Left ventricle myocardium superior (tissue), 1 donor: ENCODE data around the gene CPAMD8. TPM values are rescaled to one million over a fixed set of nuclear protein-coding genes. Genes with fewer than 3 reads are reported as not detected.
A peak's percentile ranks its signal among the peaks of the same experiment; 100 is the strongest.
"Not testable (repeated sequence)": the region's sequence is repeated elsewhere in the genome, so short reads cannot be mapped to it uniquely, and the experiment has no call there.

Experiments used
- ATAC-seq: fragments of 200-7000 bp; cut with Tn5 transposase; one replicate; pipeline ENCODE4 v1.9.1; 2020; ENCODE audit warnings: mild to moderate bottlenecking, moderate library complexity
- DNase-seq: peaks from one replicate; pipeline ENCODE4 v3.0.0-alpha.2; 2020
- intact Hi-C: fragments of 100-400 bp; cut with micrococcal nuclease; formaldehyde crosslinking; loops from one replicate; pipeline ENCODE4 v1.11.0; 2022
- total RNA-seq: library from RNA; stranded (reverse); fragmentation: NEBNext Ultra II Directional; extraction: Animal tissue kit (Norgen Biotek cat#: 25700); gene quantifications from one replicate; pipeline ENCODE4 v1.2.1, GENCODE V29; 2021
- donor health status: DM: no; HTN: yes; CAD: no; lungs with severe emphysema.

Gene CPAMD8
- total RNA-seq, 1 donor from 2014 or later, result 12.5 TPM

GRCh38 chr19:17045907-17046502 lies 19.4 kb upstream of the CPAMD8 start:
- DNase-seq (no peak), ATAC-seq (no peak)
- intact Hi-C loops, result no loop called here

- ATAC-seq (no peak), DNase-seq (no peak)
- intact Hi-C loops, result no loop called here
Observed at GRCh38 chr19:17043744-17044143, 17.1 kb upstream of the CPAMD8 start.

- peak; percentile 42 for DNase-seq
- peak; percentile 88 for ATAC-seq
- intact Hi-C loops, result no loop called here
Observed at GRCh38 chr19:17041976-17042375, 15.4 kb upstream of the CPAMD8 start.

- intact Hi-C loops, result no loop called here
- ATAC-seq (no peak), DNase-seq (no peak)
Observed at GRCh38 chr19:17037966-17038500, 11.4 kb upstream of the CPAMD8 start.

GRCh38 chr19:17037184-17037583 lies 10.6 kb upstream of the CPAMD8 start:
- intact Hi-C loops, result no loop called here
- ATAC-seq, result no peak

GRCh38 chr19:17036640-17037039 lies 10.0 kb upstream of the CPAMD8 start:
- intact Hi-C loops, result no loop called here
- no peak for ATAC-seq
- no peak for DNase-seq

More at GRCh38 chr19:17037184-17037583, 10.6 kb upstream of the CPAMD8 start:
- DNase-seq, result no peak

- intact Hi-C loops, result no loop called here
- no peak for ATAC-seq
Observed at GRCh38 chr19:17035842-17036424, 9.3 kb upstream of the CPAMD8 start.

GRCh38 chr19:17031741-17032140 lies 5.1 kb upstream of the CPAMD8 start:
- DNase-seq (no peak), ATAC-seq (no peak)
- intact Hi-C loops, result no loop called here

More at GRCh38 chr19:17035842-17036424, 9.3 kb upstream of the CPAMD8 start:
- DNase-seq, result no peak

GRCh38 chr19:17027535-17027975 lies 945 bp upstream of the CPAMD8 start:
- intact Hi-C loops, result no loop called here
- no peak for ATAC-seq
- DNase-seq, result no peak

- ATAC-seq, result no peak
- DNase-seq, result no peak
- intact Hi-C loops, result no loop called here
Observed at GRCh38 chr19:17025991-17026658, 485 bp downstream of the CPAMD8 start.

- intact Hi-C loops, result no loop called here
- ATAC-seq (no peak), DNase-seq (no peak)
Observed at GRCh38 chr19:17025361-17025760, 1.2 kb downstream of the CPAMD8 start.

GRCh38 chr19:17024941-17025340 lies 1.7 kb downstream of the CPAMD8 start:
- ATAC-seq, DNase-seq, intact Hi-C loops: not testable (repeated sequence)

GRCh38 chr19:17023805-17024204 lies 2.8 kb downstream of the CPAMD8 start:
- DNase-seq (no peak), ATAC-seq (no peak)
- intact Hi-C loops, result no loop called here

GRCh38 chr19:17022738-17023137 lies 3.9 kb downstream of the CPAMD8 start:
- ATAC-seq, result no peak
- intact Hi-C loops, result no loop called here
- DNase-seq, result no peak

- no peak for DNase-seq
- ATAC-seq, result peak; percentile 63
- intact Hi-C loops, result no loop called here
Observed at GRCh38 chr19:17021793-17022590, 4.6 kb downstream of the CPAMD8 start.

- ATAC-seq (no peak), DNase-seq (no peak)
- intact Hi-C loops, result no loop called here
Observed at GRCh38 chr19:17021328-17021727, 5.3 kb downstream of the CPAMD8 start.

GRCh38 chr19:17020823-17021222 lies 5.8 kb downstream of the CPAMD8 start:
- ATAC-seq (no peak), DNase-seq (no peak)
- intact Hi-C loops, result no loop called here

- DNase-seq (no peak), ATAC-seq (no peak)
- intact Hi-C loops, result no loop called here
Observed at GRCh38 chr19:17020385-17020784, 6.2 kb downstream of the CPAMD8 start.

- ATAC-seq, DNase-seq, intact Hi-C loops: not testable (repeated sequence)
Observed at GRCh38 chr19:17014212-17014861, 12.3 kb downstream of the CPAMD8 start.
